Measurements from ENCODE around the gene PBRM1. TPM values are rescaled to one million over a fixed set of nuclear protein-coding genes. Genes with fewer than 3 reads are reported as not detected.

PBRM1 gene
- total RNA-seq, 1 donor, result 74.3 TPM

DNA sequence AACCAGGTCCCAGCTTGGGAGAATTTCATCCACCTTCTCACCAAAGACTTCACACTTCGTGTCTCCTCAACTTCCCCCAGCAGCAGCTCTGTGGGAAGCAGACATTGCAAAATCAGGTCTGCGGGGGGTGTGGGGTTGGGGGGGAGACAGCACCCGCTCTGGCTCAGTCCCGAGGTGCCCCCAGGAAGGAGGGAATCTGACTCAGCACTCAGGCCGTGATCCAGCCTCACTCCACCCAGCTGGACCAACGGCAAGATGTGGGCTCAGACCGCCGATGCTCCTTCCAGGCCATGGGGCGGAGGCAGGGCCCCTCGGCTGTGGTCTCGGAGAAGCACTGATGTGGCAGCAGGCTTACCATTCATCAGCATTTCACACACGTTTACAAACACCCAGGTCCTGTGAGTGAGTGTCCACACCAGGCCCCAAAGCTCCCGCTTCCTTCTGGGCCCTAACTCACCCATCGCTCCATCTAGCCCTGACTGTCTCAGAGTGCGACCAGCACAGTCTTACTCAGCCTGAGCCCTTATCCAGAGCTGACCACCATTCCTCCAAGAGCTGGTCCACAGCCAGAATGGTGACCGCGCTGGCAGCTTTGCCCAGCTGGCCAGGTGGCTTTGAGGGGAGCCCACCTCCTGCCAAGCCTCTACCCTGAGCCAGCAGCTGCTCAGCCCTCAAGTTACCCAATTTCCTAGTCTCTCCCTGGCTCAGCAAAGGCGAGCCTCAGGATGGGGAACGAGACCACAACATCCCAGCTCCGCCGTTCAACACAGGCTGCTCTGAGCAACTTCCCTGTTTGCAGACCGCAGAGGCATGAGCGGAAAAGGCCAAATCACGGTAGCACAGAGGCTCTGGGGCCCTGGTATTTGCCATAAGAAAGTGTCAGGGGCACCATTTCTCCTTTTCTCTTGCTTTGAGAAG is 187.3 kb downstream of the PBRM1 start:
- H3K4me3 ChIP-seq (ENCODE audit: low read depth, low read length), result no peak overlapping the region
- DNase-seq (ENCODE audit: low read depth), result peak; percentile 85
- TF ChIP-seq, protein P1, sequence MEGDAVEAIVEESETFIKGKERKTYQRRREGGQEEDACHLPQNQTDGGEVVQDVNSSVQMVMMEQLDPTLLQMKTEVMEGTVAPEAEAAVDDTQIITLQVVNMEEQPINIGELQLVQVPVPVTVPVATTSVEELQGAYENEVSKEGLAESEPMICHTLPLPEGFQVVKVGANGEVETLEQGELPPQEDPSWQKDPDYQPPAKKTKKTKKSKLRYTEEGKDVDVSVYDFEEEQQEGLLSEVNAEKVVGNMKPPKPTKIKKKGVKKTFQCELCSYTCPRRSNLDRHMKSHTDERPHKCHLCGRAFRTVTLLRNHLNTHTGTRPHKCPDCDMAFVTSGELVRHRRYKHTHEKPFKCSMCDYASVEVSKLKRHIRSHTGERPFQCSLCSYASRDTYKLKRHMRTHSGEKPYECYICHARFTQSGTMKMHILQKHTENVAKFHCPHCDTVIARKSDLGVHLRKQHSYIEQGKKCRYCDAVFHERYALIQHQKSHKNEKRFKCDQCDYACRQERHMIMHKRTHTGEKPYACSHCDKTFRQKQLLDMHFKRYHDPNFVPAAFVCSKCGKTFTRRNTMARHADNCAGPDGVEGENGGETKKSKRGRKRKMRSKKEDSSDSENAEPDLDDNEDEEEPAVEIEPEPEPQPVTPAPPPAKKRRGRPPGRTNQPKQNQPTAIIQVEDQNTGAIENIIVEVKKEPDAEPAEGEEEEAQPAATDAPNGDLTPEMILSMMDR (IDR thresholded peaks at IDR 0.05; ENCODE audit: insufficient read depth, low read depth, low read length), result no peak

DNA sequence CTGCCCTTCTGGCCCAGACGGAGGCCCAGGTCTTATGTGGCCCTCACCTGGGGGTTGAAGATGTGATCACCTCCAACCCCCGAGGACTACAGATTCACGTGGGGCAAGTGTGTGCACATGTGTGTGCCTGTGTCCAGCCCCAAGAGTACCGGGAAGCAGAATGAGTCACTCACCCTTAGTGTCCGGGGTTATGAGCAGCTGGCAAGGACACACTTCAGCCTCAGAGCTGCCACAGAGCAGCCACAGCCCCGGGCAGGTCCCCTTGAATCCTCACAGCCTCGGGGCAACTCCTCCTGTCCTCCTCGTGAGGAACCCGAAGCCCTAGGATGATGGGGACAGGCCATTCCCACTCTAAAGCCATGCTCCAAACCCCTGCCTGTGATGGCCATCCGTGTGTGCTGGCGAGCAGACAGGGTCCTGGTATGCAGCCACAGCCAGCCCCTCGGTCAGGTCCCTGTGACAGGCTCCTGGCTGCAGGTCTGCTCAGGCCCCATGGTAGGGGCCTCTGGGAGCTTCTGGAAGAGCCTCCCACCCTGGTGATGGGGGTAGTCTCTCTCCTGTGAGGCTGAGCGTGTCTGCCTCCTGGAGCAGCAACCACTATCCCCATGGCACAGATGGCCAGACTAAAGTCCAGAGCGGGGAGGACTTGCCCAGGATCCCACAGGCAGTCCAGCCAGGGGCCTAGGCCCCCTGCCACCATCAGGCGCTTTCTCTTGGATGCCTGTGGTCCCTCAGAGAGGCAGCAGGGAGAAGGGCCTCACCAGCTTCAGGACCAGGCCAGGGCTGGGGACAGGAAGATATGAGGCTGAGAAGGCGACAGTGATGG is 189.7 kb downstream of the PBRM1 start:
- TF ChIP-seq, protein P1 (IDR thresholded peaks at IDR 0.05; ENCODE audit: insufficient read depth, low read depth, low read length), result no peak
- DNase-seq (ENCODE audit: low read depth), result peak; percentile 64

More for the DNA sequence above, 189.7 kb downstream of the PBRM1 start:
- H3K4me3 ChIP-seq (ENCODE audit: low read depth, low read length), result no peak overlapping the region

Small RNAs within 50 kb of the gene (small RNA-seq; reads per million reads assigned to genes)
- gene AC006254.2, result not detected
- gene RF00569, result 11,827 reads per million, percentile 100 among the genes with 10 or more reads in this experiment
- gene RF01183, result not detected
- gene RNU6-856P, result not detected
- not detected for gene RNU6ATAC16P
- gene SNORD19, result not detected
- not detected for gene SNORD19B
- 594 reads per million, percentile 99 among the genes with 10 or more reads in this experiment for gene SNORD69

Other genes starting within 250 kb of the PBRM1 start
- 0.32 TPM in 1 of 2 replicates, not detected in the other for gene SEMA3G, start 240.8 kb downstream of the PBRM1 start, total RNA-seq
- 0.64 and 1.3 TPM in 2 replicates for gene TNNC1, start 231.9 kb downstream of the PBRM1 start, total RNA-seq
- 75.7 and 82.5 TPM in 2 replicates for gene NISCH, start 230.3 kb downstream of the PBRM1 start, total RNA-seq
- gene STAB1, start 190.6 kb downstream of the PBRM1 start, total RNA-seq, result under 0.01 and 0.43 TPM in 2 replicates
- gene NT5DC2, start 152.1 kb downstream of the PBRM1 start, total RNA-seq, result 45.8 and 85.0 TPM in 2 replicates
- 7.7 and 17.7 TPM in 2 replicates for gene UQCC5, start 149.3 kb downstream of the PBRM1 start, total RNA-seq
- gene GNL3, start 119 bp upstream of the PBRM1 start, total RNA-seq, result 114 and 130 TPM in 2 replicates
- gene GLT8D1, start 19.9 kb upstream of the PBRM1 start, total RNA-seq, result 84.1 and 108 TPM in 2 replicates
- gene SPCS1, start 20.2 kb upstream of the PBRM1 start, total RNA-seq, result 66.9 and 77.0 TPM in 2 replicates
- gene NEK4, start 85.0 kb upstream of the PBRM1 start, total RNA-seq, result 28.1 and 33.2 TPM in 2 replicates
- not detected in 2 replicates for gene ITIH1, start 91.7 kb upstream of the PBRM1 start, total RNA-seq
- 1.6 and 8.2 TPM in 2 replicates for gene ITIH3, start 108.9 kb upstream of the PBRM1 start, total RNA-seq
- gene ITIH4, start 144.8 kb upstream of the PBRM1 start, total RNA-seq, result 0.32 and 1.3 TPM in 2 replicates
- not detected in 2 replicates for gene MUSTN1, start 149.1 kb upstream of the PBRM1 start, total RNA-seq
- 12.6 and 15.1 TPM in 2 replicates for gene STIMATE, start 211.6 kb upstream of the PBRM1 start, total RNA-seq